Ishikawa (cell line): ENCODE results near the gene ARHGAP26.

Experiments
- CEBPB ChIP-seq: IDR thresholded peaks from 2 replicates; pipeline ENCODE4 v1.6.1; 2012
- CREB1 ChIP-seq: IDR thresholded peaks from 2 replicates; pipeline ENCODE4 v1.6.1; 2012; ENCODE audit warnings: low read depth
- EGR1 ChIP-seq: IDR thresholded peaks from 2 replicates; pipeline ENCODE4 v1.6.1; 2012
- EP300 ChIP-seq: IDR thresholded peaks from 2 replicates; pipeline ENCODE4 v1.6.1; 2012; ENCODE audit warnings: borderline replicate concordance
- FOXM1 ChIP-seq: IDR thresholded peaks from 2 replicates; pipeline ENCODE4 v1.6.1; 2012; ENCODE audit warnings: low read depth, borderline replicate concordance
- MAX ChIP-seq: IDR thresholded peaks from 2 replicates; pipeline ENCODE4 v1.6.1; 2012
- NFIC ChIP-seq: IDR thresholded peaks from 2 replicates; pipeline ENCODE4 v1.6.1; 2012
- RAD21 ChIP-seq: IDR thresholded peaks from 2 replicates; pipeline ENCODE4 v1.6.1; 2012; ENCODE audit warnings: low read depth
- REST ChIP-seq: IDR thresholded peaks from 2 replicates; pipeline ENCODE4 v1.6.1; 2012; ENCODE audit warnings: low read depth, mild to moderate bottlenecking
- TAF1 ChIP-seq: IDR thresholded peaks from 2 replicates; pipeline ENCODE4 v1.6.1; 2012; ENCODE audit warnings: low read depth, mild to moderate bottlenecking
- TCF12 ChIP-seq: IDR thresholded peaks from 2 replicates; pipeline ENCODE4 v1.6.1; 2012; ENCODE audit warnings: low read depth
- TEAD4 ChIP-seq: IDR thresholded peaks from 2 replicates; pipeline ENCODE4 v1.6.1; 2012
- USF1 ChIP-seq: IDR thresholded peaks from 2 replicates; pipeline ENCODE4 v1.6.1; 2012
- YY1 ChIP-seq: IDR thresholded peaks from 2 replicates; pipeline ENCODE4 v1.6.1; 2012; ENCODE audit warnings: low read depth
- ZBTB7A ChIP-seq: IDR thresholded peaks from 2 replicates; pipeline ENCODE4 v1.6.1; 2012; ENCODE audit warnings: low read depth

Gene ARHGAP26

DNA sequence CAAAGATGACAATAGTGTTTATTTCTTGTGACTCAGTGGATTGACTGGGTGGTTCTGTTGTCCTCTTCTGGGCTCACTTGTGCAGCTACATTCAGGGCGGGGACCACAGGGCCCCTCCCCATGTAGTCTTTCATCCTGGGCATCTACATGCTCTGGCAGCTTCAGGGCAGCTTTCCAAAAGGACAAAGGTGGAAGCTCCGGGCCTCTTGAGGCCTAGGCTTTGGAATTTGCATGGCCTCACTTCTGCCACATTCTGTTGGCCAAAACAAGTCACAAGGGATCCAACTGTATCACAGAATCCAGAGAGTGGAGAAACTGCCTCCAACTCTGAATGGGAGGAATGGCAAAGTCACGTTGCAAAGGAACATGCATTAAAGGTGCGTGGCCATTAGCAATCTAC, 64.3 kb downstream of the ARHGAP26 start:
- TF ChIP-seq YY1 (no peak), MAX (no peak), NFIC (no peak), FOXM1 (no peak), TEAD4 (no peak), EGR1 (no peak), ZBTB7A (no peak), RAD21 (no peak), REST (no peak), TAF1 (no peak), CEBPB (no peak), USF1 (no peak), TCF12 (no peak), EP300 (no peak), CREB1 (no peak)

- TF ChIP-seq YY1 (no peak), CREB1 (no peak), TEAD4 (no peak), TCF12 (no peak), FOXM1 (no peak), EP300 (no peak)
These were observed 65.4 kb downstream of the ARHGAP26 start for GRCh38 chr5:142835540-142835939.

DNA sequence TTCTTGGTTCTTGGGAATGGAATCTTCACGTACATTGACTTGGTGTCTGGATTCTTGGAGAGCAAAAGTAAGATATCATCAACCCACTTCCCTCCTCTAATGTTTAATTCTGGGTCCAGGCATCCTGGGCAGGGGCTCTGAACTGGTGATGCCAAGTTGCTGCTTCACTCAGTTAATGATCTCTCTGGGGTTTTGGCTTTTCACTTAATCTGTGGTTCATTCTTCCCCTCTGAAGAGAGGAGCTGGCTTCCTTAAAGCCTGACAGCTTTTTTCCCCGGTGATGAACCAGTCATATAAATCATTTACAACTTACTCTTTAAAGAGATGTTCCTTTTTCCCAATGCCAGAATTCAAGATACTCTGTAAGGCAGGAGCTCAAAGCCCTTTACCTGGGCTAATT, 65.9 kb downstream of the ARHGAP26 start:
- no peak for TF ChIP-seq NFIC
- TF ChIP-seq MAX = no peak
- no peak for TF ChIP-seq FOXM1
- no peak for TF ChIP-seq EP300
- TF ChIP-seq EGR1 = no peak
- no peak for TF ChIP-seq CEBPB
- TF ChIP-seq TEAD4 = no peak
- TF ChIP-seq TCF12 = no peak
- TF ChIP-seq RAD21 = no peak
- no peak for TF ChIP-seq CREB1
- TF ChIP-seq YY1 = no peak
- TF ChIP-seq REST = no peak
- no peak for TF ChIP-seq USF1
- no peak for TF ChIP-seq ZBTB7A
- TF ChIP-seq TAF1 = no peak

DNA sequence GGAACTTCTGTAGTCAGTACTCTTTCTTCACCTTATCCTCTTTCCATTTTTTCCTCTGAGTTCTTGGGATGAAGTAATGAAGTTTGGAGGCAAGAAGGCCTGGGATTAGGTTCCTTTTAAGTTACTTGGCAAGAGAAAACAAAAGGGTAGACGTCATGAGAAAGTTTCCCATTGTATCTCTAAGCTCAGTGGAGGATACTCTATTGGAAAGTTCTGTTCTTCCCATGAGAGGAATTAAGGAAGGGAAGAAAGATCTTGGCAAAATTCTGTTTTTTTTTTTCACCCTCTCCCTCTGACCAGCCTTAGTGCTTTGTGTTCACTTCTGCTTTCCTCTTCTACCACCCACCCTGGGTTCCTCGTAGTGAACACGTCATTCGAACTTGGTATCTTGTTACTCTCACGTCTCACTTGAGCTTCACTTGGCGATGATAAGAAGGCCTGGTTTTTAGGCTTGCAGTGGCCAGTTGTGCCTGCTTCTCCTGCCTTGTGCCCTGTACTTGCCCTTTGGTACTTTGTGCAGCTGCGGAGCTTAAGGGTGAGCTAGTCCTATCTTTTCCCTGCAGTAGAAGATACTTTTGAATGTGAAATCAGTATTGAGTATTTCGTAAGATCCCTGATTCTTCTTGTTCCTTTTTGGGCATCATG, 67.0 kb downstream of the ARHGAP26 start:
- no peak for TF ChIP-seq USF1

DNA sequence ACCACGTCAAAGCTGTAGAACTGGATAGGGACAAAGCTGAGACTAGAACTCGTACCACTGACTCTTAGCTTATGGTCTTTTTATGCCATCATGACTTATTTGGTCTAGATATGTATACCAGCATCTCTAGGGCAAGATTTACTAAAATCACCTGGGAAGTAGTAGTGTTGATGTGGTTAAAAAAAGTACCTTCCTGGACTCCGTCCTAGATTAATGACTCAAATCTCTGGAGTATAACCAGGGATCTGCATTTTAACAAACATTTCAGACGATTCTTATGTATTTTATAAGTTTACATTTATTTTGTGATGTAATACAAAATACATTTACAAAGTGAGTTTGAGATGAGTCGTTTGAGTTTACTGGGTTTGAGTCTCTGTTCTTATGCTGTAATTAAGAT, 68.7 kb downstream of the ARHGAP26 start:
- no peak for TF ChIP-seq MAX
- no peak for TF ChIP-seq TCF12
- no peak for TF ChIP-seq EGR1
- TF ChIP-seq USF1 = no peak
- no peak for TF ChIP-seq NFIC
- TF ChIP-seq REST = no peak
- no peak for TF ChIP-seq CREB1
- no peak for TF ChIP-seq ZBTB7A
- TF ChIP-seq CEBPB = no peak
- no peak for TF ChIP-seq TAF1
- no peak for TF ChIP-seq EP300
- no peak for TF ChIP-seq TEAD4
- no peak for TF ChIP-seq RAD21
- no peak for TF ChIP-seq YY1
- TF ChIP-seq FOXM1 = no peak
